ENCODE data around the gene RNF214. TPM values are rescaled to one million over a fixed set of nuclear protein-coding genes. Genes with fewer than 3 reads are reported as not detected.
A peak's percentile ranks its signal among the peaks of the same experiment; 100 is the strongest.
"Not testable (repeated sequence)": the region's sequence is repeated elsewhere in the genome, so short reads cannot be mapped to it uniquely, and the experiment has no call there.

Gene RNF214
- total RNA-seq, 4 donors from 2014 or later, result 5.0 to 10.5 (median 5.6) TPM

- TF ChIP-seq CTCF (IDR thresholded peaks at IDR 0.05), result no peak
- no peak for TF ChIP-seq POLR2A (IDR thresholded peaks at IDR 0.05)
- H3K4me3 ChIP-seq, result no peak overlapping the region
- H3K9me3 ChIP-seq, result no peaks in the 10 kb centered on the region
- intact Hi-C loops (cut with DNase I), result no loop called here
- H3K27ac ChIP-seq, result peak overlapping the region in 3 of 4 donors; percentile 47 to 75 (median 73)
- whole genome bisulfite sequencing, 2 donors, result 44 to 46% methylated on average over 3 of the region's 3 CpGs
- H3K27me3 ChIP-seq, result no peaks in the 10 kb centered on the region
- no peak for DNase-seq
- peaks cover 0 to 43% (median 11%) of the 10 kb centered on the region in 3 donors for H3K36me3 ChIP-seq
- H3K4me1 ChIP-seq, result peaks cover 0 to 17% (median 5%) of the 10 kb centered on the region in 3 donors
Measured at GRCh38 chr11:117255966-117256365, 23.5 kb downstream of the RNF214 start.

GRCh38 chr11:117256573-117256972 lies 24.1 kb downstream of the RNF214 start:
- intact Hi-C loops (cut with DNase I), result no loop called here
- peaks cover 0 to 49% (median 11%) of the 10 kb centered on the region in 3 donors for H3K36me3 ChIP-seq
- no peak for DNase-seq
- WGBS, 2 donors, result 50 to 70% methylated on average over 2 of the region's 2 CpGs
- H3K4me1 ChIP-seq, result peaks cover 0 to 17% (median 5%) of the 10 kb centered on the region in 3 donors
- no peaks in the 10 kb centered on the region for H3K9me3 ChIP-seq
- peak overlapping the region; percentile 4 to 75 (median 60) for H3K27ac ChIP-seq
- no peak for TF ChIP-seq CTCF (IDR thresholded peaks at IDR 0.05)
- TF ChIP-seq POLR2A (IDR thresholded peaks at IDR 0.05), result no peak
- H3K27me3 ChIP-seq, result no peaks in the 10 kb centered on the region
- H3K4me3 ChIP-seq, result no peak overlapping the region

- peaks cover 0 to 53% (median 3%) of the 10 kb centered on the region in 3 donors for H3K36me3 ChIP-seq
- no peak overlapping the region for H3K4me3 ChIP-seq
- no peak overlapping the region for H3K27ac ChIP-seq
- H3K27me3 ChIP-seq, result no peaks in the 10 kb centered on the region
- DNase-seq, result no peak
- no peak for TF ChIP-seq POLR2A (IDR thresholded peaks at IDR 0.05)
- no peak for TF ChIP-seq CTCF (IDR thresholded peaks at IDR 0.05)
- H3K4me1 ChIP-seq, result peaks cover 0 to 17% (median 5%) of the 10 kb centered on the region in 3 donors
- 50 to 79% methylated on average over 2 of the region's 2 CpGs for whole genome bisulfite sequencing, 2 donors
- H3K9me3 ChIP-seq, result no peaks in the 10 kb centered on the region
- intact Hi-C loops (cut with DNase I), result no loop called here
Measured at GRCh38 chr11:117258576-117258975, 26.1 kb downstream of the RNF214 start.

GRCh38 chr11:117259417-117259816 lies 26.9 kb downstream of the RNF214 start:
- WGBS, 2 donors, result 17 to 46% methylated on average over 1 of the region's 1 CpG
- intact Hi-C loops (cut with DNase I), result no loop called here
- H3K9me3 ChIP-seq, result no peaks in the 10 kb centered on the region
- no peak for DNase-seq
- TF ChIP-seq POLR2A (IDR thresholded peaks at IDR 0.05) (no peak), CTCF (IDR thresholded peaks at IDR 0.05) (no peak)
- no peak overlapping the region for H3K4me3 ChIP-seq
- no peaks in the 10 kb centered on the region for H3K27me3 ChIP-seq
- H3K27ac ChIP-seq, result no peak overlapping the region
- peaks cover 0 to 17% (median 5%) of the 10 kb centered on the region in 3 donors for H3K4me1 ChIP-seq
- peaks cover 0 to 53% (median 3%) of the 10 kb centered on the region in 3 donors for H3K36me3 ChIP-seq

GRCh38 chr11:117264624-117265323 lies 32.3 kb downstream of the RNF214 start:
- H3K4me3 ChIP-seq; intact Hi-C loops (cut with DNase I); H3K27me3 ChIP-seq; H3K9me3 ChIP-seq; DNase-seq; H3K27ac ChIP-seq; H3K4me1 ChIP-seq: not testable (repeated sequence)
- 93 to 96% methylated on average over 7 of the region's 7 CpGs for WGBS, 2 donors
- peaks cover 0 to 72% (median 0%) of the 10 kb centered on the region in 3 donors for H3K36me3 ChIP-seq

Data from esophagus squamous epithelium (tissue), 5 donors.